ENCODE results near the gene SPON2. TPM values are rescaled to one million over a fixed set of nuclear protein-coding genes. Genes with fewer than 3 reads are reported as not detected.

Gene SPON2
- total and polyA plus RNA-seq, 10 donors, result 8.3 to 51.3 (median 27.1) TPM

DNA sequence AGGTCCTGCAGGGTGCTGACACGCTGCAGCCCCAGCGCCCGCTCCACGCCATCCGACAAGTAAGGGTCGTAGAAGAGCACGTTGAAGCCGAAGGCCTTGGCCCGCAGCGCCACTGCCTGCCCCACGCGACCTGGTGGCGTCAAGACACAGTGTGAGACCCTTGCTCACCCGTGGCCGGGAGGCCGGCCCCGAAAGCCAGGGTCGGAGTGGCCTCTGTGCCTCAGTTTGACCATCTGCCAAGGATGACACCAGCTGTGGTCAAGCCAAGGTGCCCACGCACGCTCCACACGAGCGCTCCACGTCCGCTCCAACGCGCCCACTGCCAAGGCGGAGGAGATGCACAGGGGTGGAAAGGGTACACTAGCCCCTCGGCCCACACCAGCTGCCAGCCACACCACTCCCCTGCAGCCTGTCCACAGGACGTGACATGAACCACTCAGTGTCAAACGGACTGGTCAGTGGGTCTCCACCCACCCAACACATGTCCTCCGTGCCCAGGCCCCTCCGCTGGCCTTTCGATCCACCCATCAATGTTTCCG, 43.8 kb upstream of the SPON2 start:
- 90 to 95% (median 94%) methylated on average over 22 to 34 of the region's 34 CpGs for WGBS, 5 donors
- Histone ChIP-seq H3K4me1 (peaks cover 40 to 93% (median 68%) of the 10 kb centered on the region in 6 donors), H3K36me3 (peaks cover 0 to 90% (median 54%) of the 10 kb centered on the region in 6 donors), H3K9me3 (no peaks in the 10 kb centered on the region), H3K4me3 (peak overlapping the region in 2 of 8 donors; percentile 6 to 53), H3K27me3 (replicated peaks in 1 of 7) (no peaks in the 10 kb centered on the region), H3K27ac (peak overlapping the region in 7 of 8 donors; percentile 19 to 85 (median 71))
- no peak for DNase-seq
- intact Hi-C loops (cut with DNase I; ENCODE audit: low total_unique reads), result no loop called here
- TF ChIP-seq POLR2A (IDR thresholded peaks at IDR 0.05) (no peak), POLR2AphosphoS5 (IDR thresholded peaks at IDR 0.05) (no peak)
- TF ChIP-seq, protein P1, sequence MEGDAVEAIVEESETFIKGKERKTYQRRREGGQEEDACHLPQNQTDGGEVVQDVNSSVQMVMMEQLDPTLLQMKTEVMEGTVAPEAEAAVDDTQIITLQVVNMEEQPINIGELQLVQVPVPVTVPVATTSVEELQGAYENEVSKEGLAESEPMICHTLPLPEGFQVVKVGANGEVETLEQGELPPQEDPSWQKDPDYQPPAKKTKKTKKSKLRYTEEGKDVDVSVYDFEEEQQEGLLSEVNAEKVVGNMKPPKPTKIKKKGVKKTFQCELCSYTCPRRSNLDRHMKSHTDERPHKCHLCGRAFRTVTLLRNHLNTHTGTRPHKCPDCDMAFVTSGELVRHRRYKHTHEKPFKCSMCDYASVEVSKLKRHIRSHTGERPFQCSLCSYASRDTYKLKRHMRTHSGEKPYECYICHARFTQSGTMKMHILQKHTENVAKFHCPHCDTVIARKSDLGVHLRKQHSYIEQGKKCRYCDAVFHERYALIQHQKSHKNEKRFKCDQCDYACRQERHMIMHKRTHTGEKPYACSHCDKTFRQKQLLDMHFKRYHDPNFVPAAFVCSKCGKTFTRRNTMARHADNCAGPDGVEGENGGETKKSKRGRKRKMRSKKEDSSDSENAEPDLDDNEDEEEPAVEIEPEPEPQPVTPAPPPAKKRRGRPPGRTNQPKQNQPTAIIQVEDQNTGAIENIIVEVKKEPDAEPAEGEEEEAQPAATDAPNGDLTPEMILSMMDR (IDR thresholded peaks at IDR 0.05 in 8 of 11, conservative IDR thresholded peaks at IDR 0.05 in 3 of 11), result no peak

DNA sequence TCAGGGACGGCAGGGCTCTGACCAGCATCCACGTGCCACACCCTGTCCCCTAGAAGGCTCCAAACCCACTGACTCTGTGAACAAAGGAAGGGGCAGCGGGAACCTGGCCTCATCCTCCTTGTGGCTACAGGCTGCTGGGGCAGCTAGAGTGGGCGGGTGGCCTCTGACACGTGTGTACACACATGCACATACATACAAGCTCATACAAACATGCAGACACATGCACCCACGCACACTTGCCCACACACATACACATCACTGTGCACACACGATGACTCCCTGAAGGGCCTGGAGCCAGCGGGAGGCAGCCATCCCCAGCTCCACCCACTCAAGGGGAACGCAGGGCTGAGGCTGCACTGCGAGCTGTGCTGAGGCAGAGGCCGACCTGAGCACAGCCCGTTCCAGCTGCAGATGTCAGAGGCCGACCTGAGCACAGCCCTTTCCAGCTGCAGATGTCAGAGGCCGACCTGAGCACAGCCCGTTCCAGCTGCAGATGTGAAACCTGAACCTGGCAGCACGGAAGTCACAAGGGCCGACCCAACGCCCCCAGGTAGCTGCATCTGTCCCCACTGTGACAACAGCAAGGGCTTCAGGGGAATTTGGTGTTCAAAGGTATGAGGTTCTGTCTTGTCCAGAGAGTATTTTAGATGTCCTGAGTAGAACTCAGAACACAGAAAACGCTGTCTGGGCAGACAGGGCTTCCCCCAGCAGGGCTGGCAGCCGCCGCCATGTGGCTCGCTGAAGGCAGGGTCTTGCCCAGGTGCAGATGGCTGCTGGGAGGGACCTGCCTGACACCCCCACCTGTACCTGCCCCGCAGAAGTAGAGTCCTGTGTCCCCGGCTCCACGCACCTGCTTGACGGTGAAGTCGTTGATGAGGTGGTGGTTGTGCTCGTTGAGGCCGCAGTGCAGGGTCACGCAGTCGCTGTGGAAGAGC, 43.0 kb upstream of the SPON2 start:
- Histone ChIP-seq H3K9me3 (no peaks in the 10 kb centered on the region), H3K4me1 (peaks cover 40 to 93% (median 68%) of the 10 kb centered on the region in 6 donors), H3K36me3 (peaks cover 0 to 90% (median 58%) of the 10 kb centered on the region in 6 donors), H3K27ac (peak overlapping the region in 5 of 8 donors; percentile 19 to 85 (median 82)), H3K4me3 (no peak overlapping the region), H3K27me3 (replicated peaks in 1 of 7) (no peaks in the 10 kb centered on the region)
- WGBS, 5 donors, result 59 to 85% (median 81%) methylated on average over 13 to 31 of the region's 31 CpGs
- TF ChIP-seq POLR2AphosphoS5 (IDR thresholded peaks at IDR 0.05), result peak; percentile 46 to 74 (median 72)
- TF ChIP-seq, protein P1 (IDR thresholded peaks at IDR 0.05 in 8 of 11, conservative IDR thresholded peaks at IDR 0.05 in 3 of 11), result no peak
- intact Hi-C loops (cut with DNase I; ENCODE audit: low total_unique reads), result no loop called here
- no peak for DNase-seq

DNA sequence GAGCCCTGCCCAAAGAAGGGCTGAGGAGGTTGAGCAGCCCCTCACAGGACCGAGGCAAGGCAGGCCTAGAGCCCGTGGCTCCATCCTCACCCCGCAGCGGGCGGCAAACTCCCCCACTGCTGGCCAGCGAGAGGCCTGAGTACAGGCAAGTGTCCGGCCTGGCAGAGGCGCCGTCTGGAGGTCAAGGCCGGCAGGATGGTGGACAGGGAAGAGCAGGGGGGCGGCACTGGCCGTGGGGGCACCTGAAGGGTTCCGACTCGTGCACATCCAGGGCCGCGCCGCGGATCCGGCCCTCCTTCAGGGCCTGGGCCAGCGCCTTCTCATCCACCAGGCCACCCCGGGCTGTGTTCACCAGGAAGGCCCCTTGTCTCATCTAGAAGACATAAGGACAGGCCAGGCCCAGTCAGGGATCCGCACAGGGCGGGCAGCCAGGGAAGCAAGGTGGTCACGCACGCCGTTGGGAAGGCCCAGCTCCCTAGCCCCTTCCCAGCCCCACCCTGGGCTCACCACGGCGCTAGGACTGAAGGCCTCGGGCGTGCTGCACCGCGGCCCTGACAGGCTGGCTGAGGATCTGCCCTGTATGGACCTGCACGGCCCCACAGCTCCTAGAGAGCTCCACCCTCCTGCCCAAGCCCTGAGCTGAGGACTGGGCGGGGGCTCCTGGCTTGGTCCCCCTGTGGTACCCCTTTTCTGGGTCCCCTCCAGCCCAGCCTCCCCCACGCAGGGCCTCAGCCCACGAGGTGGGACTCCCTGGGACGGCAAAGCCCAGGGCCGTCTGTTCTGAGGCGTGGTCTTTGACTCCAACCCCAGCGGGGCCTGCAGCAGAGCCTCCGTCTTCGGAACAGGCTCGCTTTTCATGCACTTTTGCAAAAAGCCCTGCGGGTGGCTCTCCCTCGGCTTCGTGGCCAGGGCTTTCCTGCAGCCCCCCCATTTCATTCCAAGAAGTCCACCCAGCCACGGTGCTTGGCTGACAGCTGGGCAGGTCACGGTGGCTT, 42.0 kb upstream of the SPON2 start:
- peaks cover 0 to 92% (median 60%) of the 10 kb centered on the region in 6 donors for H3K36me3 ChIP-seq
- H3K27ac ChIP-seq, result peak overlapping the region in 4 of 8 donors; percentile 45 to 85 (median 76)
- no peak for DNase-seq
- peak in 2 of 3 donors; percentile 37 to 63 for TF ChIP-seq POLR2AphosphoS5 (IDR thresholded peaks at IDR 0.05)
- TF ChIP-seq POLR2A (IDR thresholded peaks at IDR 0.05), result no peak
- TF ChIP-seq, protein P1 (IDR thresholded peaks at IDR 0.05 in 8 of 11, conservative IDR thresholded peaks at IDR 0.05 in 3 of 11), result no peak
- intact Hi-C loops (cut with DNase I; ENCODE audit: low total_unique reads), result no loop called here
- H3K4me1 ChIP-seq, result peaks cover 34 to 93% (median 66%) of the 10 kb centered on the region in 6 donors
- no peaks in the 10 kb centered on the region for H3K27me3 ChIP-seq (replicated peaks in 1 of 7)
- H3K9me3 ChIP-seq, result no peaks in the 10 kb centered on the region
- WGBS, 5 donors, result 78 to 89% (median 88%) methylated on average over 24 to 48 of the region's 48 CpGs
- no peak overlapping the region for H3K4me3 ChIP-seq

Data from spleen (tissue), 11 donors.